NT2/D1 (cell line): ENCODE data around the gene PTGR2.

Source experiments
- SUZ12 ChIP-seq: IDR thresholded peaks from 2 replicates; pipeline ENCODE4 v1.6.1; 2011; ENCODE audit not compliant: insufficient read length, insufficient read depth; ENCODE audit errors: extremely low read depth
- YY1 ChIP-seq: IDR thresholded peaks from 2 replicates; pipeline ENCODE4 v1.6.1; 2011; ENCODE audit not compliant: insufficient read length, insufficient read depth
- ZNF274 ChIP-seq: IDR thresholded peaks from 2 replicates; pipeline ENCODE4 v1.6.1; 2011; ENCODE audit warnings: mild to moderate bottlenecking, low read depth, low read length

- no peak for TF ChIP-seq SUZ12
- TF ChIP-seq ZNF274, result no peak
- TF ChIP-seq YY1, result no peak
Measured at GRCh38 chr14:73824127-73824526, 27.5 kb upstream of the PTGR2 start.
